NB4 (cell line): ENCODE measurements around the gene CCL22.

Experiments
- DNase-seq: peaks from one replicate; pipeline ENCODE4 v3.0.0; 2010; ENCODE audit warnings: low read depth
- H3K4me3 ChIP-seq: one replicate; pipeline ENCODE4 v1.5.1; 2011; ENCODE audit warnings: mild to moderate bottlenecking, low read depth, low read length, moderate library complexity
- CTCF ChIP-seq: IDR thresholded peaks from one replicate; pipeline ENCODE4 v1.5.1; 2012; ENCODE audit warnings: low read depth, low read length
- MAX ChIP-seq: IDR thresholded peaks from 2 replicates; pipeline ENCODE4 v1.6.1; 2011; ENCODE audit warnings: low read depth, low read length
- MYC ChIP-seq: IDR thresholded peaks from 2 replicates; pipeline ENCODE4 v1.6.1; 2011; ENCODE audit warnings: low read depth, low read length
- POLR2A ChIP-seq: IDR thresholded peaks from 2 replicates; pipeline ENCODE4 v1.6.1; 2011; ENCODE audit warnings: mild to moderate bottlenecking; ENCODE audit not compliant: insufficient read length; ENCODE audit errors: extremely low read depth

Gene CCL22

DNA sequence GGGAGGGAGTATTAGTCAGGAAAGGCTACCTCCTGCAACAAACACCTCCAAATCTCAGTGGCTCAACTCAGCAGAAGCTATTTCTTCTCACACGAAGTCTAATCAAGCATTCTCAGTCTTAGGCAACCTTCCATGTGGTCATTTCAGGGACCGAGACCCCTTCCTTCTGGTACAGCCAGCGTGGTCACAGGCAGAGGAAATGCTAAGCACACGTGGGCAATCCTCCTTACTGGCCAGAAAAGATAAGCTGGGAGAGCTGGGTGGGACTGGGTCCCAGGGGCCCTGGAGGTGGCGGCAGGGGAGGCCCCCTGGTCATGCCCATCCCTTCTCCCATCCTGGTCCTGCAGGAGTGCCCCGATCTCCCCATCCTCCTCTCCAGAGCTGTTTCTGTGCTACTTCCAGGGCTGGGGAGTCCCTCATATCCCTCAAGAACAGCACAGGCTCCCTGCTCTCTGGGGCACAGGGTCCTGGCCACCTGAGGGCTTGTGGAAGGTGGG lies 8.0 kb downstream of the CCL22 start:
- TF ChIP-seq MAX (peak; percentile 66), MYC (peak; percentile 45; the same call in 1 of the 2 replicates), CTCF (no peak)
- peak; percentile 39 for DNase-seq

GRCh38 chr16:57367116-57367752 lies 8.7 kb downstream of the CCL22 start:
- DNase-seq: no peak
- H3K4me3 ChIP-seq: no peak overlapping the region
- TF ChIP-seq POLR2A (no peak), MAX (no peak), CTCF (no peak), MYC (no peak)

More for the DNA sequence above, 8.0 kb downstream of the CCL22 start:
- H3K4me3 ChIP-seq: no peak overlapping the region

- TF ChIP-seq MYC: no peak
- no peak for DNase-seq
- H3K4me3 ChIP-seq: no peak overlapping the region
Observed at GRCh38 chr16:57371494-57372371, 13.2 kb downstream of the CCL22 start.

DNA sequence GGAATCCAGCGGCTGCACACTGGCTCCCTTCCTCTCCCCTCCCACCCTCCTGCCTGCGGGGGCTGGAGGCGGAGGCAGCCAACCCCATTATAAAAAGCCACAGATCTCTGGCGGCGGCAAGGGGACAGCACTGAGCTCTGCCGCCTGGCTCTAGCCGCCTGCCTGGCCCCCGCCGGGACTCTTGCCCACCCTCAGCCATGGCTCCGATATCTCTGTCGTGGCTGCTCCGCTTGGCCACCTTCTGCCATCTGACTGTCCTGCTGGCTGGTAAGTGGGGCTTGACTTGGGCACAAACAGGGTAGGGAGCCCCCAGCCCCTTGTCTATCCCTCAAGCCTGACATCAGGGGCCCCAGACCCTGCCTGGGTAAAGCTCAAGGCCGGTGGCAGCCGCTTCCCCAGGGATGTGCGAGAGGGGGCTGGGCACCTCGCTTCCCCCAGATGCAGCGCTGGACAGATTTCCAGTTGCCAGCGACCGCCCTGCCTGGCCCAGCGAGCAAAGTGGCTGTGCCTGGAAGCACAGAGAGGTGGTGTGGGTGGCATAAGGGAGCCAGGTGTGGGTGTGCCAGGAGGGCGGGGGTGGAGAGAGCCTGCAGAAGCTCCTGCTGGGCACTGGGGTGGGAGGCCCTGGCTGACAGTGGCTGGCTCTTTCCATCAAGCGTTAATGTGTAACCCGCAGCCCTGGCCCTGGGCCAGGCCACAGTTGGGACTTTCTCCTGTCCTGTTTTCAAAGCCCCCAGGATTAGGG lies 14.0 kb downstream of the CCL22 start, which contains the start of gene CX3CL1:
CX3CL1 (plus strand) TSS at position 119 of the 745 bp plus-strand sequence; CDS start at position 198, 79 bp downstream.
- TF ChIP-seq CTCF (no peak), POLR2A (no peak), MYC (no peak), MAX (no peak)
- no peak for DNase-seq
- H3K4me3 ChIP-seq: no peak within 1 kb of the TSS

DNA sequence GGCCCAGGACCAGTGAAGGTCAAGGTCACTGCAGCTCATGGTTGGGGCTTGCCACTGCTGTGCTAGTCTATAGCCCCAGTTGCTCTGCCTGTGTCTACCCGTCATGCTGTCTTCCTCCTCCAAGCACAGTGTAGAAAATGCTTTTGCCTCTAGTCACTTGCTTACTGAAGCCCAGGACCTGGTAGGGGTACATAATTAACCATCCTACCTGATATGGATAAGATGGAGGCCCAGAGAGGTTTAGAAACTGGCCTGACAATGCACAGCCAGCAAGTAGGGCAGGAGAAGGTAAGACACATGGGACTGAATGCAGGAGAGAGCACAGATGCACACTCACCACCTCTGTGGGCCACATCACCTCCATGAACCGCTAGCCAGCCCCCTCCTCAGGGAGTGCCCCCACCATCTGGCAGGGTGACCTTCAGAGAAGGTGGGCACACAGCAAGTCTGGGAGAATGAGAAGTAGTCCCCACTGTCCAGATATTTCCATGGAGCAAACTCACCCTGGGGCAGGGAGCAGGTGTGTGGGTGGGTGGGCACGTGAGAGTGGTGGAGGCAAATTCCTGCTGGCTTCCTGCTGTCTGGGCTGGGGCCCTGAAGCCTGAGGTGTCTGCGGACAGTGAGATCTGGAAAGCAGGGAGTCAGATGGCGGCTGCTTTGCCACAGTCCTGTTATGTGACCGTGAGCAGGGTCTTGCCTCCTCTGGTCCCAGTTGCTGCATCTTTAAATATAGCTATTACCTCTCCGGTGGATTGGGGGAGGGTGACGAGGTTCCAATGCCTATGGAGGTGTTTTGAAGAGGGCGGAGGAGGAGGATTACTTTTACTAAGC lies 14.7 kb downstream of the CCL22 start:
- DNase-seq: no peak
- H3K4me3 ChIP-seq: no peak overlapping the region
- TF ChIP-seq MAX: no peak
- TF ChIP-seq MYC: no peak
- no peak for TF ChIP-seq POLR2A
- TF ChIP-seq CTCF: no peak
